ENCODE results near the gene TNKS2. TPM values are rescaled to one million over a fixed set of nuclear protein-coding genes. Genes with fewer than 3 reads are reported as not detected.
"Not testable (repeated sequence)": the region's sequence is repeated elsewhere in the genome, so short reads cannot be mapped to it uniquely, and the experiment has no call there.

Gene TNKS2
- 10 to 100 TPM; 47.8 to 50.4 TPM for total RNA-seq
- 43.6 TPM for polyA plus RNA-seq (2013, experiment 1 of 2)
- polyA plus RNA-seq (2013, experiment 2 of 2), result 46.3 TPM
- total RNA-seq, result 76.1 to 284 (median 151) reads per million in 172 experiments

DNA sequence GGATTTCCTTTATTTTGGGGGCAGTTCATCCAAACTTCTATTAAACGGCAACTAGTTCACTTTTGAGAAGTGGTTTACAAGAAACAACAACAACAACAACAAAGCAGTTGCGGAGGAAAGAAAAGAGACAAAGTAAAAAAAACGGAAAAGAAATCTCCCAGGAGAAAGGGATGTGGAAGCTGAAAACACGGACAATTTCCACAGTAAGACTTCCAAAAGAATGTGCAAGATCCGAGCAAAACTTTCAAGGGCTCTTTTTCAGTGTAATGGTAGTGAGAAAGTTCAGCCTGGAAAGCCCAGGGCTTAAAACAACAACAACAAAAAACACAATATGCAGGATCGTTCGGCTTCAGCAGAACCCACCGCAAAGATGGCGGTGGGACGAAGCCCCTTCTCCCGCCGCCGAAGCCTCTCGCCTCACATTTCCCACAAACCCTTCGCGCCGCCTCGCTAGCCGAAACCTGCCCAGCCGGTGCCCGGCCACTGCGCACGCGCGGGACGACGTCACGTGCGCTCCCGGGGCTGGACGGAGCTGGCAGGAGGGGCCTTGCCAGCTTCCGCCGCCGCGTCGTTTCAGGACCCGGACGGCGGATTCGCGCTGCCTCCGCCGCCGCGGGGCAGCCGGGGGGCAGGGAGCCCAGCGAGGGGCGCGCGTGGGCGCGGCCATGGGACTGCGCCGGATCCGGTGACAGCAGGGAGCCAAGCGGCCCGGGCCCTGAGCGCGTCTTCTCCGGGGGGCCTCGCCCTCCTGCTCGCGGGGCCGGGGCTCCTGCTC lies at the start of gene TNKS2:
TNKS2 (plus strand) TSS at position 553 of the 775 bp plus-strand sequence. CDS start 265 bp downstream, outside the sequence.
- peak within 1 kb of the TSS; percentile 93 for H3K4me3 ChIP-seq (ENCODE audit: low read length)
- ATAC-seq (ENCODE audit: poor library complexity), result peak; percentile 73
- intact Hi-C loops (cut with DNase I, micrococcal nuclease), result loop anchor here (2.0 to 10.0 kb wide), 8 partner anchors 39 to 794 kb away; partner anchors contain the start of genes BTAF1 (in 2 of the 2), CPEB3 (in 1 of the 2), FGFBP3 (in 1 of the 2) and HECTD2 (in 1 of the 2)
- H3K9me3 ChIP-seq (ENCODE audit: control insufficient read depth in 1 of 2, insufficient read depth in 1 of 2, low read length in 2 of 2), result no peaks in the 10 kb centered on the region
- peak within 1 kb of the TSS; percentile 98 for H3K4me3 Mint-ChIP-seq
- H3K4me1 Mint-ChIP-seq (ENCODE audit: low read depth), result peaks cover 69% of the 10 kb centered on the region
- peaks cover 13% of the 10 kb centered on the region for H3K36me3 ChIP-seq (ENCODE audit: insufficient read depth, low read length)
- no peak for TF ChIP-seq CTCF (IDR thresholded peaks at IDR 0.05)
- peak; percentile 83 to 96 (median 91) for DNase-seq
- no peaks in the 10 kb centered on the region for H3K27me3 Mint-ChIP-seq
- POLR2A ChIA-PET, result interaction anchor here (0.6 to 5.1 kb wide), 24 partner anchors 10 to 1050 kb away, joined by 3 to 77 read pairs (median 4); partner anchors contain the start of genes BTAF1, CPEB3, EXOC6 and FGFBP3
- CTCF ChIA-PET, result interaction anchor here (1.0 to 3.6 kb wide), 4 partner anchors 13 to 388 kb away, joined by 3 to 11 read pairs (median 4); partner anchors contain the start of genes FGFBP3 and HECTD2
- peaks cover 20% of the 10 kb centered on the region for H3K4me1 ChIP-seq (ENCODE audit: insufficient read depth, low read length)
- H3K36me3 Mint-ChIP-seq (ENCODE audit: low read depth), result peaks cover 44% of the 10 kb centered on the region
- H3K27ac ChIP-seq (ENCODE audit: low read depth in 1 of 2, low read length in 2 of 2), result peak within 1 kb of the TSS; percentile 72 to 90
- no peaks in the 10 kb centered on the region for H3K27me3 ChIP-seq (ENCODE audit: control insufficient read depth in 1 of 2, insufficient read depth in 2 of 2, low read length in 2 of 2)
- no peaks in the 10 kb centered on the region for H3K9me3 Mint-ChIP-seq
- H3K27ac Mint-ChIP-seq, result peak within 1 kb of the TSS; percentile 97

DNA sequence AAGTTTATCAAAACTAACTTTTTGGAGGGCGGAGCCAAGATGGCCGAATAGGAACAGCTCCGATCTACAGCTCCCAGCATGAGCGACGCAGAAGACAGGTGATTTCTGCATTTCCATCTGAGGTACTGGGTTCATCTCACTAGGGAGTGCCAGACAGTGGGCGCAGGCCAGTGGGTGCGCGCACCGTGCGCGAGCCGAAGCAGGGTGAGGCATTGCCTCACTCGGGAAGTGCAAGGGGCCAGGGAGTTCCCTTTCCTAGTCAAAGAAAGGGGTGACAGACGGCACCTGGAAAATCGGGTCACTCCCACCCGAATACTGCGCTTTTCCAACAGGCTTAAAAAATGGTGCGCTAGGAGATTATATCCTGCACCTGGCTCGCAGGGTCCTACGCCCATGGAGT lies 48.6 kb upstream of the TNKS2 start:
- H3K4me1 Mint-ChIP-seq (ENCODE audit: low read depth); H3K9me3 Mint-ChIP-seq; H3K4me1 ChIP-seq (ENCODE audit: insufficient read depth, low read length); H3K27ac ChIP-seq (ENCODE audit: low read depth in 1 of 2, low read length in 2 of 2); CTCF ChIA-PET; H3K27ac Mint-ChIP-seq; H3K4me3 Mint-ChIP-seq; POLR2A ChIA-PET; H3K36me3 ChIP-seq (ENCODE audit: insufficient read depth, low read length); DNase-seq; intact Hi-C loops (cut with DNase I, micrococcal nuclease); H3K9me3 ChIP-seq (ENCODE audit: control insufficient read depth in 1 of 2, insufficient read depth in 1 of 2, low read length in 2 of 2); ATAC-seq (ENCODE audit: poor library complexity); H3K36me3 Mint-ChIP-seq (ENCODE audit: low read depth); H3K27me3 ChIP-seq (ENCODE audit: control insufficient read depth in 1 of 2, insufficient read depth in 2 of 2, low read length in 2 of 2); H3K4me3 ChIP-seq (ENCODE audit: low read length): not testable (repeated sequence)
- peaks cover 30% of the 10 kb centered on the region for H3K27me3 Mint-ChIP-seq

- Histone ChIP-seq H3K36me3 (ENCODE audit: insufficient read depth, low read length) (no peaks in the 10 kb centered on the region), H3K4me3 (ENCODE audit: low read length) (no peak overlapping the region), H3K9me3 (ENCODE audit: control insufficient read depth in 1 of 2, insufficient read depth in 1 of 2, low read length in 2 of 2) (no peaks in the 10 kb centered on the region), H3K4me1 (ENCODE audit: insufficient read depth, low read length) (no peaks in the 10 kb centered on the region), H3K27ac (ENCODE audit: low read depth in 1 of 2, low read length in 2 of 2) (no peak overlapping the region), H3K27me3 (ENCODE audit: control insufficient read depth in 1 of 2, insufficient read depth in 2 of 2, low read length in 2 of 2) (peaks cover 0 to 10% of the 10 kb centered on the region in 2 experiments)
- Mint-ChIP-seq H3K9me3 (no peaks in the 10 kb centered on the region), H3K27ac (no peak overlapping the region), H3K4me1 (ENCODE audit: low read depth) (no peaks in the 10 kb centered on the region), H3K36me3 (ENCODE audit: low read depth) (no peaks in the 10 kb centered on the region), H3K4me3 (no peak overlapping the region), H3K27me3 (peaks cover 23% of the 10 kb centered on the region)
- ATAC-seq (ENCODE audit: poor library complexity), result no peak
- ChIA-PET POLR2A (no interaction called here), CTCF (interaction anchor here (1.2 kb wide), 1 partner anchor 153 kb away, joined by 3 read pairs; no protein-coding TSS in a partner anchor)
- no peak for TF ChIP-seq CTCF (IDR thresholded peaks at IDR 0.05)
- intact Hi-C loops (cut with DNase I, micrococcal nuclease), result loop anchor here (5.0 to 10.0 kb wide), 2 partner anchors 371 to 681 kb away; no protein-coding TSS in a partner anchor
- no peak for DNase-seq
These were observed 41.9 kb upstream of the TNKS2 start for GRCh38 chr10:91756286-91756685.
